GM12875 (cell line): ENCODE results near the gene ST6GALNAC3.
"Not testable (repeated sequence)": the region's sequence is repeated elsewhere in the genome, so short reads cannot be mapped to it uniquely, and the experiment has no call there.

Source experiments
- H3K4me3 ChIP-seq: one replicate; pipeline ENCODE4 v1.5.1; 2011; ENCODE audit warnings: low read depth, low read length, control low read depth
- TF ChIP-seq, protein P1 (sequence below): IDR thresholded peaks from 2 replicates; pipeline ENCODE4 v1.5.1; 2011; ENCODE audit warnings: low read depth, mild to moderate bottlenecking, control low read depth, inconsistent platforms, low read length, moderate library complexity, borderline replicate concordance; ENCODE audit not compliant: insufficient read depth

ST6GALNAC3 gene

DNA sequence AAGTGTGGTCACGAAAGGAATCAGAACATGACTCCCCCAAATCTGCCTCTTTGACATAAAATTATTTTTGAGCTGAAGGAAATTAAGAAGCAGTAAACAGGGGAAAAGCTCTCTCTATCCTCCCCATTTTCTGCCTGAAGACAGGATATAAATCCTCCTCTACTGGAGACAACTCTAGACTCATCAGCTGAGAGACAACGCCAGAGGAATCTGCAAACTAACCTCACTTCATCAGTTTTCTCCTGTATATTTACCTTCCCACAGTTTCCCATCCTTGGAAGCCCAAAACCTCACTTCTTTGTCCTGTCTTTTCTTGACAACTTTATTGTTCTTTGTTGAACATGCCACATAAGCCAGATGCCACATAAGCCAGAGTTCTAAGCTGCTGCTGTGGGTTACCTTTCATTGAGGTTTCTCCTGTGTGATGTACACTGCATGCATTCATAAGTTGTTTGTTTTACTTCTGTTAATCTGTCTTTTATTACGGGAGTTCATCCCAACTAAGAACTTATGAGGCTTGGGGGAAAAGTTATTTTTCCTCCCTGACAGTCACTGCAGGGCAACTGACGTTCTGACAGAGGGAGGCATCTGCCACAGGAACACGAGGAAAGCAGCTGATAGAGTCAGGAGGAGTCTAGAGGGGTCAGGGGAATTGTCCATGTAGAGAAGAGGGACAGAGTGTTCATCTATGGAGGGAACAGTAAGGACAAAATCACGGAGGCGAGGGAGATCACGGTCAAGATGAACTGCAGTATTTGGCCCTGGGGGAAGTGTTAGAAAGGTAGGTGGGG is 19.2 kb downstream of the ST6GALNAC3 start:
- no peak overlapping the region for H3K4me3 ChIP-seq
- TF ChIP-seq, protein P1, sequence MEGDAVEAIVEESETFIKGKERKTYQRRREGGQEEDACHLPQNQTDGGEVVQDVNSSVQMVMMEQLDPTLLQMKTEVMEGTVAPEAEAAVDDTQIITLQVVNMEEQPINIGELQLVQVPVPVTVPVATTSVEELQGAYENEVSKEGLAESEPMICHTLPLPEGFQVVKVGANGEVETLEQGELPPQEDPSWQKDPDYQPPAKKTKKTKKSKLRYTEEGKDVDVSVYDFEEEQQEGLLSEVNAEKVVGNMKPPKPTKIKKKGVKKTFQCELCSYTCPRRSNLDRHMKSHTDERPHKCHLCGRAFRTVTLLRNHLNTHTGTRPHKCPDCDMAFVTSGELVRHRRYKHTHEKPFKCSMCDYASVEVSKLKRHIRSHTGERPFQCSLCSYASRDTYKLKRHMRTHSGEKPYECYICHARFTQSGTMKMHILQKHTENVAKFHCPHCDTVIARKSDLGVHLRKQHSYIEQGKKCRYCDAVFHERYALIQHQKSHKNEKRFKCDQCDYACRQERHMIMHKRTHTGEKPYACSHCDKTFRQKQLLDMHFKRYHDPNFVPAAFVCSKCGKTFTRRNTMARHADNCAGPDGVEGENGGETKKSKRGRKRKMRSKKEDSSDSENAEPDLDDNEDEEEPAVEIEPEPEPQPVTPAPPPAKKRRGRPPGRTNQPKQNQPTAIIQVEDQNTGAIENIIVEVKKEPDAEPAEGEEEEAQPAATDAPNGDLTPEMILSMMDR = no peak

DNA sequence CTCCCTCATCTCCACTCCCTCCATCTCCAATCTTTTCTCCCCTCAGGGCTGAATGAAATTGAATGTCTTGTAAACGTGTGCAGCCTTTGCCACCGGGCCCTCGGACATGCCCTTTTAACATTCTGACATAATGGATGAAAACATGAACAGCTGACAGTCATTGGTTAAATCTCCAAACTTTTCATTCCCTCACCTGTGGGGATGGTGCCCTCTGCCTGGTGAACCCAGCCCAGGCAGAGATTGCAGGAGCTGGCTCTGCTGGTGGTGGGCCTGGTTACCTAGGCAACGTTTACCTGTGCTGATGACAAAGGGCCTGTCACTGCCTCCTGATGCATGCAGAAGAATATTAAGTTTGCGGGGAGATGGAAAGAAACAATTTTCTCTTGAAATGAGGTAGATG is 21.3 kb downstream of the ST6GALNAC3 start:
- no peak overlapping the region for H3K4me3 ChIP-seq
- TF ChIP-seq, protein P1 = no peak

DNA sequence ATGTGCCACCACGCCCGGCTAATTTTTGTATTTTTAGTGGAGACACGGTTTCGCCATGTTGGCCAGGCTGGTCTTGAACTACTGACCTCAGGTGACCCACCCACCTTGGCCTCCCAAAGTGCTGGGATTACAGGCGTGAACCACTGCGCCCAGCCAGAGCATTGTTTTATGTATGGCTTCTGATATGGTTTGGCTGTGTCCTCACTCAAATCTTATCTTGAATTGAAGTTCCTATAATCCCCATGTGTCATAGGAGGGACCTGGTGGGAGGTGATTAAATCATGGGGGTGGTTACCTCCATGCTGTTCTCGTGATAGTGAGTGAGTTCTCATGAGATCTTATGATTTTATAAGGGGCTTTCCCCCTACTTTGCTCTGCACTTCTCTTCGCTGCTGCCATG is 22.5 kb downstream of the ST6GALNAC3 start:
- H3K4me3 ChIP-seq = not testable (repeated sequence)

DNA sequence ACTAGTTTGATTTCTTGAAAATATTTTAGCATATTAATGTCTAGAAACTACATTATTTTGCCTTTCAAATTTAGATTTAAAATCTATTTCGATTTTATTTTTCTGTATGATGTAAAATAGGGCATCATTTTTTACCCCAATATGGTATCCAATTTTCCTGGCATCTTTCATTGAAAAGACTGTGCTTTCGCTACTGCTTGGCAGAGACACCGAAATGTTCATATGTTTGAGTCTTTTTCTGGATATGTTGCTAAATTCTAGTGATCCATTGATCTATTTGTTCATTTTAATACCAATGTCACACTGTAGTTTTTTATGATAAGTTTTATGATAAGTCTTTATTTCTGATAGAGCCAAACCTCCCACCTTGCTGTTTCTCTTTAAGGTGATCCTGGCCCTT is 24.3 kb downstream of the ST6GALNAC3 start:
- TF ChIP-seq, protein P1 = no peak
- no peak overlapping the region for H3K4me3 ChIP-seq

DNA sequence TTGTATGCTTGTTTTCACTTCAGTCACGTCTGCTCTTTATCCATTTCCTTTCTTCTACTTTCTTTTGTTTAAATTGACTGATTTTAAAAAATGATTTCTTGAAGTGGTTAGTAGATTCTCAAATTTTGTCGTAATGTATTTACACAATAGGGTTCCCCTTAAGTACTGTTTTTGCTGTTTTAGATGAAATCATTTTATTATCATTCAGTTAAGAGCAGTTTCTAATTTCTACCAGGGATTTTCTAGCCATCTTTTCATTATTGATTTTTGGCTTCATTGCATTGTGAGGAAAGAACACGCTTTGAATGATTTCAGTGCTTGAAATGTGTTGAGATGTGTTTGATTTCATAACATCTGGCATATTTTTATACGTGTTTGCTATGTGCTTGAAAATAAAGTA is 27.0 kb downstream of the ST6GALNAC3 start:
- H3K4me3 ChIP-seq = no peak overlapping the region
- TF ChIP-seq, protein P1 = no peak

DNA sequence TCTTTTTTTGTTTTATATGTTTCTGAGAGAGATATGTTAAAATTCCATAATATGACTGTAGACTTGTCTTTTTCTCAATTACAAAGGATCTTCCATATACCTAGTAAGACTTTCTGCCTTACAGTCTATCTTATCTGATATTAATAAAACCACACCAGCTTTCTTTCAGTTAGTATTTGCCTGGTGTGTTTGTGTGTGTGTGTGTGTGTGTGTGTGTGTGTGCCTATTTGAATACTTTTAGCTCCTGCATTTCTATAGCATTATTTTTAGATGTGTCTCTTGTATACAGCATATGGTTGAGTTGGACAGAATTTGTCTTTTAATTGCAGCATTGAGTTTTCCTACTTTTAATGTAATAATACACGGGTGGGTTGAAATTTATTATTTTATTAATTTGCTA is 27.5 kb downstream of the ST6GALNAC3 start:
- TF ChIP-seq, protein P1 = no peak
- H3K4me3 ChIP-seq = no peak overlapping the region

DNA sequence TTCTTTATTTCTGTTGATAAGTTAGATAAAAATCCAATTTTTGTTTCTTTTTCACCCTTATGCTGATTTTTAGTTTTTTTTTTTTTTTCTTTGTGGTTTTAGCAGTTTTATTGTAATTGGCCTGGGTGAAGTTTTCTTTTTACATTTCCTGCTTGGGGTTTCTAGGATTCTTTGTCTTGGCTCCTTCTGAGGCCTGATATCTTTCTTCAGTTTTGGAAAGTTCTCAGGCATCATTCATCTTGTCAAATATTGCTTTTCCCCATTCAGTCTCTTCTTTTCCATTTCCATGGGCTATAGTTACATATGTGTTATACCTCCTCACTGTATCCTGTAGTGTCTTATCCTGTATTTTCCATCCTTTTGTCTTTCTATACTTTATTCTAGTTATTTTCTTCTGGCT is 28.5 kb downstream of the ST6GALNAC3 start:
- H3K4me3 ChIP-seq = no peak overlapping the region
- TF ChIP-seq, protein P1 = no peak
